WI38 (cell line): ENCODE data around the gene MTM1.

ENCODE experiments used
- H3K4me3 ChIP-seq: 2 replicates; pipeline ENCODE4 v1.5.1; 2011; ENCODE audit warnings: low read depth, mild to moderate bottlenecking, control low read depth, low read length
- CTCF ChIP-seq: IDR thresholded peaks from 2 replicates; pipeline ENCODE4 v1.5.1; 2012; ENCODE audit warnings: low read depth, mild to moderate bottlenecking, control low read depth, low read length

The MTM1 gene

GRCh38 chrX:150683536-150684146, 115.2 kb downstream of the MTM1 start:
- no peak overlapping the region for H3K4me3 ChIP-seq
- peak; percentile 17; the same call in 1 of the 2 replicates for TF ChIP-seq CTCF

DNA sequence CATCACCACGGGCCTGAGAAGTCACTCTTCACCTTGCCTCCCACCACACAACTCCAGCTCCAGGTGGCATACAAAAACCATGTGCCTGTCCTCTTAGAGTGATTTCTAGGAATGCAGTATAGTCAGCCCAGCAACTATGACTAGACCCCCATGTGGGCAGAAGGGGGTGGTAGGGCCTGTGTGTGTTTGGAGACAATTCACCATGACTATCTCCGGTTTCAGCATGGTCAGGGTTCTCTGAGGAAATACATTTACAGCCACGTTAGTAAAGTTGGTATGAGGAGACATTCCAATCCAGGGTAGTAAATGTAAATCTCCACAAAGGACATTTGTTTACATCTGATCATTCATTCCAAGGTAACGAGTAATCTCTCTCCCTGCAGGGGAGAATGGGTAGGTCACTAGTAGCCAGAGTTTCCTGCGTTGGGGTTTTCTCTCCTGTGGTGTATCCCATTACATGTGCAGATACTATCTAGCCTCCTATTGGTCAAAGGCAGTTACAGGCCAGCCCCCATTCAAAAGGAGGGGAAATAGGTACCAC, 120.6 kb downstream of the MTM1 start:
- no peak overlapping the region for H3K4me3 ChIP-seq
- TF ChIP-seq CTCF: no peak

GRCh38 chrX:150690126-150690525, 121.7 kb downstream of the MTM1 start:
- H3K4me3 ChIP-seq: no peak overlapping the region
- TF ChIP-seq CTCF: no peak

GRCh38 chrX:150692296-150692695, 123.9 kb downstream of the MTM1 start:
- no peak for TF ChIP-seq CTCF
- peak overlapping the region; percentile 56 for H3K4me3 ChIP-seq

- no peak for TF ChIP-seq CTCF
- peak within 1 kb of the TSS; percentile 66 for H3K4me3 ChIP-seq
Measured at GRCh38 chrX:150692831-150693724, 124.7 kb downstream of the MTM1 start, which contains the start of gene MTMR1. MTMR1 (plus strand) TSS chrX:150693396; CDS start chrX:150693531, 135 bp downstream.

DNA sequence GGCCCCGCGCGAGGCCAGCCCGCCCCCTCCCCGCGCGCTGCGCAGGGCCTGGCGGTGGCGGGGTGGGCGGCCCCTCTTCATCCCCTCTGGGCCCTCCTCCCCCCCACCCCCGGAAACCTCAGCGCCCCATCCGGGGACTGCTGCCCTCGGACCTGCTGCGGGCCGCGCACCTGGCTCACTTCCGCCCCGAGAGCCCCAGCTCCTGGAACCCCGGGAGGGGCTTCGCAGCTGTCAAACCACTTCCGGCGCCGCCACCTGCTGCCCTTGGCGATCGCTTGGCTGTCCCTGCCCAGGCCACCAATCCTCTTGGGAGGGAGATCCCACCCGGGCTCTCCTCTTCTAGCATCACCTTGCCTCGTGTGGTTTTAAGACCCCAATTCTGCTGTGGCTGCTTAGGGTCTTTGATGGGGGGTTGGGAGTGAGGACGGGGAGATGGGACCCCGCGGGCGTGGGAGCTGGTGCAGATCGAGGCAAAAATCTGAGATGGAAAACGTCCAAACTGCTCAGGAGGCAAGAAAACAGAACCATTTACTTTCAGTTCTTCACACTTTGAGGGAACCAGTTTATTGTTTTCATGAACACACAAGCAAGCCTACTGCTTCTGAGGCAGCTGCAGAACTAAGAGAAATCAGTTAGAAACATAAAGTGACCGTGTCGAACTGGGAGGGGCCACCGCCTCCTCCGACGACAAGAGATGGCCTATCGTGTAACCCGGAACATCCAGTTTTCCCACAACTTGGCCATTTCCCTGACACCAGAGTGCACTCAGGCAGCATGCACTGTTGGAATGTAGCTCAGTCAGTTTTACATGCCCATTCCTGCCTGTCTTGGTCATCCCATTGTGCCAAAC, 125.5 kb downstream of the MTM1 start:
- no peak for TF ChIP-seq CTCF
- H3K4me3 ChIP-seq: peak overlapping the region; percentile 66
